Muscle layer of colon (tissue), 2 donors: Measurements from ENCODE around the gene MSL1.

ENCODE experiments used
- H3K27ac ChIP-seq: one replicate; pipeline ENCODE4 v1.7.0; 2013; ENCODE audit warnings: low read depth, mild to moderate bottlenecking, low read length, moderate library complexity
- H3K27me3 ChIP-seq, 2 donors: one replicate each; pipeline ENCODE4 v1.7.0; 2013; ENCODE audit warnings: low read length in 2 of 2, mild to moderate bottlenecking in 2 of 2; ENCODE audit not compliant: insufficient read depth in 2 of 2, control insufficient read depth in 1 of 2
- H3K36me3 ChIP-seq: one replicate; pipeline ENCODE4 v1.7.0; 2013; ENCODE audit warnings: mild to moderate bottlenecking, low read length; ENCODE audit not compliant: insufficient read depth
- H3K4me1 ChIP-seq: one replicate; pipeline ENCODE4 v1.7.0; 2013; ENCODE audit warnings: mild to moderate bottlenecking, low read length; ENCODE audit not compliant: insufficient read depth
- H3K4me3 ChIP-seq, 2 donors: one replicate each; pipeline ENCODE4 v1.7.0; 2013; ENCODE audit warnings: low read length in 2 of 2, low read depth in 1 of 2, mild to moderate bottlenecking in 1 of 2, moderate library complexity in 1 of 2
- H3K9ac ChIP-seq: one replicate; pipeline ENCODE4 v1.7.0; 2013; ENCODE audit warnings: low read length
- H3K9me3 ChIP-seq: one replicate; pipeline ENCODE4 v1.7.0; 2013; ENCODE audit warnings: mild to moderate bottlenecking, low read length
- donor health status: abdominal sarcoma.
- donor health status: Adenocarcinoma of cecum.

MSL1 gene

GRCh38 chr17:40121181-40122135, at the start of gene MSL1:
Gene MSL1, plus strand, starts transcription at chr17:40121971. Its CDS starts 642 bp downstream, at chr17:40122613.
- Histone ChIP-seq H3K9ac (peak within 1 kb of the TSS; percentile 93), H3K27ac (peak within 1 kb of the TSS; percentile 99), H3K4me3 (peak within 1 kb of the TSS; percentile 87 to 99), H3K4me1 (peaks cover 30% of the 10 kb centered on the region), H3K9me3 (no peaks in the 10 kb centered on the region), H3K27me3 (no peaks in the 10 kb centered on the region), H3K36me3 (peaks cover 8% of the 10 kb centered on the region)

GRCh38 chr17:40072040-40072734, 49.6 kb upstream of the MSL1 start:
- peak overlapping the region; percentile 28 for H3K9ac ChIP-seq
- no peaks in the 10 kb centered on the region for H3K9me3 ChIP-seq
- peaks cover 99% of the 10 kb centered on the region for H3K4me1 ChIP-seq
- H3K36me3 ChIP-seq = peaks cover 23% of the 10 kb centered on the region
- H3K4me3 ChIP-seq = peak overlapping the region; percentile 28 to 52
- H3K27ac ChIP-seq = peak overlapping the region; percentile 96
- no peaks in the 10 kb centered on the region for H3K27me3 ChIP-seq

GRCh38 chr17:40072735-40073346, 48.9 kb upstream of the MSL1 start:
- H3K27me3 ChIP-seq = no peaks in the 10 kb centered on the region
- H3K36me3 ChIP-seq = peaks cover 29% of the 10 kb centered on the region
- H3K27ac ChIP-seq = peak overlapping the region; percentile 96
- peaks cover 95% of the 10 kb centered on the region for H3K4me1 ChIP-seq
- H3K4me3 ChIP-seq = peak overlapping the region in 1 of 2 donors; percentile 52
- H3K9me3 ChIP-seq = no peaks in the 10 kb centered on the region
- H3K9ac ChIP-seq = peak overlapping the region; percentile 23

- H3K4me3 ChIP-seq = no peak overlapping the region
Measured at GRCh38 chr17:40073454-40074174, 48.2 kb upstream of the MSL1 start.

GRCh38 chr17:40074175-40074512, 47.6 kb upstream of the MSL1 start:
- H3K27ac ChIP-seq = peak overlapping the region; percentile 96
- peaks cover 84% of the 10 kb centered on the region for H3K4me1 ChIP-seq
- no peak overlapping the region for H3K4me3 ChIP-seq
- H3K9ac ChIP-seq = peak overlapping the region; percentile 38
- no peaks in the 10 kb centered on the region for H3K27me3 ChIP-seq
- H3K36me3 ChIP-seq = peaks cover 35% of the 10 kb centered on the region
- no peaks in the 10 kb centered on the region for H3K9me3 ChIP-seq

More at GRCh38 chr17:40073454-40074174, 48.2 kb upstream of the MSL1 start:
- Histone ChIP-seq H3K9me3 (no peaks in the 10 kb centered on the region), H3K27ac (peak overlapping the region; percentile 96), H3K4me1 (peaks cover 87% of the 10 kb centered on the region), H3K27me3 (no peaks in the 10 kb centered on the region), H3K9ac (no peak overlapping the region), H3K36me3 (peaks cover 33% of the 10 kb centered on the region)

- H3K4me3 ChIP-seq = peak overlapping the region in 1 of 2 donors; percentile 35
Measured at GRCh38 chr17:40074871-40075200, 46.9 kb upstream of the MSL1 start.

GRCh38 chr17:40075201-40075941, 46.4 kb upstream of the MSL1 start:
- Histone ChIP-seq H3K27me3 (no peaks in the 10 kb centered on the region), H3K36me3 (peaks cover 45% of the 10 kb centered on the region), H3K4me1 (peaks cover 71% of the 10 kb centered on the region), H3K9ac (peak overlapping the region; percentile 6), H3K27ac (peak overlapping the region; percentile 96), H3K9me3 (no peaks in the 10 kb centered on the region), H3K4me3 (peak overlapping the region in 1 of 2 donors; percentile 35)

More at GRCh38 chr17:40074871-40075200, 46.9 kb upstream of the MSL1 start:
- no peaks in the 10 kb centered on the region for H3K9me3 ChIP-seq
- H3K9ac ChIP-seq = peak overlapping the region; percentile 38
- peaks cover 77% of the 10 kb centered on the region for H3K4me1 ChIP-seq
- peak overlapping the region; percentile 96 for H3K27ac ChIP-seq
- H3K27me3 ChIP-seq = no peaks in the 10 kb centered on the region
- peaks cover 42% of the 10 kb centered on the region for H3K36me3 ChIP-seq

GRCh38 chr17:40075942-40076498, 45.8 kb upstream of the MSL1 start:
- Histone ChIP-seq H3K36me3 (peaks cover 45% of the 10 kb centered on the region), H3K27me3 (no peaks in the 10 kb centered on the region), H3K4me3 (peak overlapping the region in 1 of 2 donors; percentile 35), H3K9ac (peak overlapping the region; percentile 6), H3K4me1 (peaks cover 65% of the 10 kb centered on the region), H3K9me3 (no peaks in the 10 kb centered on the region), H3K27ac (peak overlapping the region; percentile 96)

- no peaks in the 10 kb centered on the region for H3K27me3 ChIP-seq
- peak overlapping the region in 1 of 2 donors; percentile 35 for H3K4me3 ChIP-seq
- peaks cover 59% of the 10 kb centered on the region for H3K4me1 ChIP-seq
- peaks cover 45% of the 10 kb centered on the region for H3K36me3 ChIP-seq
- no peaks in the 10 kb centered on the region for H3K9me3 ChIP-seq
- H3K9ac ChIP-seq = peak overlapping the region; percentile 10
- H3K27ac ChIP-seq = peak overlapping the region; percentile 42
Measured at GRCh38 chr17:40076591-40076990, 45.2 kb upstream of the MSL1 start.

GRCh38 chr17:40079545-40079944, 42.2 kb upstream of the MSL1 start:
- Histone ChIP-seq H3K4me1 (peaks cover 30% of the 10 kb centered on the region), H3K36me3 (peaks cover 56% of the 10 kb centered on the region), H3K27me3 (no peaks in the 10 kb centered on the region), H3K4me3 (no peak overlapping the region), H3K27ac (no peak overlapping the region), H3K9me3 (no peaks in the 10 kb centered on the region), H3K9ac (no peak overlapping the region)
